Inferior parietal cortex (tissue), 1 donor: Measurements from ENCODE around the gene CD248.
A peak's percentile ranks its signal among the peaks of the same experiment; 100 is the strongest.
"Not testable (repeated sequence)": the region's sequence is repeated elsewhere in the genome, so short reads cannot be mapped to it uniquely, and the experiment has no call there.

Experiments used
- DNase-seq: peaks from one replicate; pipeline ENCODE4 v3.0.0-alpha.2; 2016; ENCODE audit errors: extremely low spot score

The CD248 gene

GRCh38 chr11:66289548-66290329 is 27.1 kb downstream of the CD248 start:
- no peak for DNase-seq

- peak; percentile 99 for DNase-seq
These were observed 27.9 kb downstream of the CD248 start, which contains the start of gene YIF1A for GRCh38 chr11:66288671-66289547. TSS of gene YIF1A (minus strand) at chr11:66289143. CDS start at chr11:66288985, 158 bp downstream.

GRCh38 chr11:66287889-66288670 is 28.8 kb downstream of the CD248 start:
- DNase-seq: no peak

DNA sequence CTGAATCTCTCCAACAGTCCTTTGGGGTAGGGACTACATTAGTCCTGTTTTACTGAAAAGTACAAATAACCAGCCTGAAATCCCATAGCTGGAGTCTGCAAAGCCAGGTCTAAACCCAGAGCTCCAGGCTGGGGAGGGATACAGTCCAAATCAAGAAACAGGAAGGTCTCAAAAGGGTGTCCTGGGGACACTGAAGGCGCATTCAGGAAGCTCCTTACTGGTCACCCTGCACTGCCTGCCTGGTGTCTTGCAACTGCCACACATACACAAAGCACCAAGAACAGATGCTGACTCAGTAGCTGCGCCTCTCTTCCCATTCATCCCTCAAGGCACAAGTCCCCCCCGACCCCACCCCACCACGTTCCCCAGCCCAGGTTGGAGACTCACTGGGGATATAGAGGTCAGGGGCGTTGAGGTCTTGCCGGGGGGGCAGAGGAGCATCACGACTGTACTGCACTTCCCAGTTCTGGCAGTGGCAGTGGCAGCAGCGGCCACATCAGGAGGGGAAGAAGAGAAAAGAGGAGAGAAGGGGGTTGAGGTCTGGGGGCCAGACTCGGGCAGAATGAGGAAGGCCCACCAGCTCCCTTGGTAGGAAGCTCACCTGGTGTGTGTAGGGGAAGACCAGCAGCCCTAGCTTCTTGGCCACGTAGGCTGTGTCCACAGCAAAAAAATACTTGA is 29.5 kb downstream of the CD248 start:
- DNase-seq: no peak

- DNase-seq: no peak
These were observed 30.1 kb downstream of the CD248 start for GRCh38 chr11:66286699-66287098.

GRCh38 chr11:66285250-66285947 is 31.4 kb downstream of the CD248 start:
- no peak for DNase-seq

DNA sequence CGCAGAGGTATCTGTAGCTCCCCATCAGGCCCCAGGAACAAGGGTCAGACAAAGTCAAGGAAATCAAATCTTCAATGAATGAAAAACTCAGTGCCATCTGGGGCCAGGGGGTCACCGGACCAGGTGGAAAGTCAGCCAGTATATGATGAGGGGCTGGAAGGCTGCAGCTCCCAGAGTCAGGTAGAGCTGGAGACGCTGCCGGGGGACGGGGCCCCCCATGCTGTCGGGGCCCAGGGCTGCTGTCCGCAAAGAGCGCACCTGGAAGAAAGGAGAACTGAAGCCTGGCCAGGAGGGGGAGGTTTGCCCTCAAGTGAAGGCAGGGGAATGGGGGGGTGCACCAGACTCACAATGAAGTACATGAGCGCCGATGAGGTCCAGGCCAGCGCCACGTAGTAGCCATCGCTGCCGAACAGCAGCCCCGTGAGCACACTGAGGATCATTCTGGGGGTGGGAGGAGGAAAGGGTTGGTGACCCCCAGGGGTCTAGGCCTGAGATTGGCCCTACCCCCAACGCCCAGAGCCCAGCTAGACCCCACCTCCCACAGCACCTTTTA is 32.2 kb downstream of the CD248 start:
- DNase-seq: no peak

GRCh38 chr11:66283461-66284105 is 33.3 kb downstream of the CD248 start:
- DNase-seq: no peak

- peak; percentile 97 for DNase-seq
These were observed 34.1 kb downstream of the CD248 start for GRCh38 chr11:66282468-66283455.

- DNase-seq: no peak
These were observed 34.9 kb downstream of the CD248 start for GRCh38 chr11:66281776-66282467.

- DNase-seq: no peak
These were observed 35.8 kb downstream of the CD248 start for GRCh38 chr11:66281001-66281400.

DNA sequence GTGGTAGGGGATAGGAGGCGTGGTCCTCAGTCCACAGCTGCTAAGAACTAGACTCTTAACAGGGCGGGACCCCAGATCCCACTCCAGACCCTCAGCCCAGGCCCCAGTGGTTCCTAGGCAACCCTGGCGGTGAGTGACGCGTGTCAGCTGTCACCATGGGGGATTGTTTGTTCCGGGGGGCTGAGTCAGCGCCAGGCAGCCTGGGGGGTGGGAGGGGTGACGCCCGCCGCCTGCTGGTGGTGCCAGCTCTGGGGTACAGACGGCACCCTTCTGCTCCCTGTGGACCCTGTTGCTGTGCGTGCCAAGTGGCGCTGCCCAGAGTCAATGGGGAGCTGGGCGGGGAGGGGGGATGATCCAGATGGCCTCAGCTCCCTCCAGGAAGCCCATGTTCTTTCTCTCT is 36.4 kb downstream of the CD248 start:
- no peak for DNase-seq

DNA sequence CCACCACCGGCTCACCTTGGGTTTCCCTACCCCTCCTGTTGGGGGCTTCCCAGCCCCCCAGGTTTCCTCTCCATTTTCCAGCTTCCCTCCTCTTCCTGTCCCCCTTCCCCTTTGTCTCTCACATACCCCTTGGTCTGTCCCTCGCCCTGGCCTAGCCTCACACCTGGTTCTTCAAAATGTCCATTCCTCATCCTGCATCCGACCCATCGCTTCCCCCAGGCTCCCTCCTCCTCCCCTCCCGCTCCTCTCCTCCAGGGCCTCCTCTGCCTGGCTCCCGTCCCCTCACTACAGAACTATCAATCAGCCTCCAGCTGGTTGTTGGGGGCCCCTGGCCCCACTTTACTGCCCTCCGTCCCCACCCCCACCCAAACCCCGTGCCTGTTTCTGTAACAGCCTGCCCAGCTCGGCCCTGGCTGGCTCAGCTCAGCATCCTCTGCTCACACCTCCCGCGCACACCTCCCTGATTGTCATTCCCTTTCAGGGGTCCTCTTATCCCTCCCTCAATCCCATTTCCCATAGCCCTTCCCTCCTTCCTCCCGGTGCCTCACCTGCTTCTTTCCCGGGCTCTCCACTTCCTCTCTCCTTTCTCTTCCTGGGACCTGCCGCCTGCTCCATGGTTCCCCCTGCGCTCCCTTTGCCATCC is 37.6 kb downstream of the CD248 start:
- no peak for DNase-seq

DNA sequence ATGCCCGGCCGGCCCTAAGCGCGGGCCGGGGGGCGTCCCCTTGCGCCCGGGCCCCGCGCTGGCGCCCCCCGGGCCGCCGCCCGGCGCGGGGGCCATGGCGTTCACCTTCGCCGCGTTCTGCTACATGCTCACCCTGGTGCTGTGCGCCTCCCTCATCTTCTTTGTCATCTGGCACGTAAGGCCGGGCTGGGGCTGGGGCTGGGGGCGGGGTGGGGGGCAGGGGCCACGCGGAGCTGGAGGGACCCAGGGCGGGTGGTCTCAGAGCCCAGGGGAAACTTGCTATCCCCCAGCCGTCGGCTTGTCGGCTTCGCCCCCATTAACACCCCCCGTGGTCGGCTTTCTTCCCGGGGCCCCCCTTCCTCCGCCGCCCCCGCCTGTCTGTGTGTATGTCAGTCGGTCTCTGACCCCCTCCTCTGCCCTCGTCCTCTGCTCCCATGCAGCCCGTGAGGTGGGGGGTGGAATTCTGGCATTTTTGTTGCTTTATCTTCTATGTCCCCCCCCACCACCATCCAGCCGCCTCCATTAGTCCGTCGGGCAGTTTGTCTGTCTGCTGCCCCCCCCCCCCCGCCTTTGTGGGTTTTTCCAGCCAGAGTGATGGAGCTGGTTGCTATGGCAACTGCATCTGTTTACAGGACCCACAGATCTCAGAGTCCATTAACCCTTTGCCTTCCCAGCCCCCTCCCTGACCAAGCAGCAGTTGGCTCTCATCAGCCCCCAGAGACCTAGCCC is 38.3 kb downstream of the CD248 start:
- DNase-seq: no peak

DNA sequence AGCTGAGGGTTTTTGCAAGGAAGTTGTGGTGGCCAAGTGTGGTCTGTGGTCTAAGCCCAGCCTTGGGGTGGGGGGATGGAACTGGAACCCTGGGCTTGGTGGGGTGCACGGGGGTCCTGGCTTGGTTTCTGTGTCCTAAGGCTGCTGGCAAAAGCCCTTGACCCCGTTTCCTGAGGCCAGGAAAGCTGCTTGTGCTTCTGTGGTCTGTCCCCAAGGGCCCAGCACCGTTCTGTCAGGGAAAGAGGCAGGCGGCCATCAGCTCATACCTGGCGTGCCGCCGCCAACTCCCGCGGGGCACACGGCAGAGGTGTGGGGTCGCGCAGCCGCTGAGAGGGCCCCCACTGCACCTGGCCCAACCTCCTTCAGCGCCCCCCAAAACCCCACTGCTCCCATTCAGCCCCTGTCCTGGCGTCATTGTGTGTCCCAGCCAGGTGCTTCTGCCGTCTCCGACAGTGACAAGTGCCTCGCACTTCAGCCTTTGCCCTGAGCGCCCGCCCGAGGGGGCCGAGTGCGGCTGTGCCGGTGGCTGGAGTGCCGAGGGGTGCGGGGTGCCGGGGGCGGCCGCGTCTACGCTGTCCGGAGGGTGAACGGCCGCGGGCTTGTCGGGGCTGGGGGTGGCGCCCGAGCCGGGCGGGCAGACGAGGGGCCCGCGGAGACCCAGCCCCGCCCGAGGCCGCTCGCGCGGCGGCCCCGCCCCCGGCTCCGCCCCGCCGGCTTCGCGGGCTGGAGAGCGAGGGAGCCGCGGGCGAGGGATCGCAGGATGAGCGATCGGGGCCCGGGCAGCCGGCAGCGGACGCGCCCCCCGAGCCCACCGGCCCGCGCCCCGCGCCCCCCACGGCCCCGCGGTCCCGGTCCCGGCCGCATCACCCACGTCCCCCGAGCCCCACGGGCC is 39.1 kb downstream of the CD248 start, which contains the start of gene CNIH2:
Gene CNIH2 (plus strand): TSS at position 705 of the 892 bp plus-strand sequence. CDS start 282 bp downstream, outside the sequence.
- no peak for DNase-seq

DNA sequence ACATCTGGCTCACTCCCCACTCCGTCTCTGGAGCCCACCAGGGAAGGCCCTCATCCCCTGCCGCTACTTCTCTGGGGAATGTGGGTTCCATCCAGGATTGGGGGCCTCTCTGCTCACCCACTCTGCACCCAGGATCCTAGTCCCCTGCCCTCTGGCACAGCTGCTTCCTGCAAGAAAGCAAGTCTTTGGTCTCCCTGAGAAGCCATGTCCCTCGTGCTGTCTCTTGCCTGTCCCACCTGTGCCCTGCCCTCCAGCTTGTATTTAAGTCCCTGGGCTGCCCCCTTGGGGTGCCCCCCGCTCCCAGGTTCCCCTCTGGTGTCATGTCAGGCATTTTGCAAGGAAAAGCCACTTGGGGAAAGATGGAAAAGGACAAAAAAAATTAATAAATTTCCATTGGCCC is 39.8 kb downstream of the CD248 start:
- not testable (repeated sequence) for DNase-seq
